ENCODE data around the gene PLXNC1. TPM values are rescaled to one million over a fixed set of nuclear protein-coding genes. Genes with fewer than 3 reads are reported as not detected.

Gene PLXNC1
- total and polyA plus RNA-seq, 2 experiments from 2014 or later: 2.9 to 4.1 TPM

DNA sequence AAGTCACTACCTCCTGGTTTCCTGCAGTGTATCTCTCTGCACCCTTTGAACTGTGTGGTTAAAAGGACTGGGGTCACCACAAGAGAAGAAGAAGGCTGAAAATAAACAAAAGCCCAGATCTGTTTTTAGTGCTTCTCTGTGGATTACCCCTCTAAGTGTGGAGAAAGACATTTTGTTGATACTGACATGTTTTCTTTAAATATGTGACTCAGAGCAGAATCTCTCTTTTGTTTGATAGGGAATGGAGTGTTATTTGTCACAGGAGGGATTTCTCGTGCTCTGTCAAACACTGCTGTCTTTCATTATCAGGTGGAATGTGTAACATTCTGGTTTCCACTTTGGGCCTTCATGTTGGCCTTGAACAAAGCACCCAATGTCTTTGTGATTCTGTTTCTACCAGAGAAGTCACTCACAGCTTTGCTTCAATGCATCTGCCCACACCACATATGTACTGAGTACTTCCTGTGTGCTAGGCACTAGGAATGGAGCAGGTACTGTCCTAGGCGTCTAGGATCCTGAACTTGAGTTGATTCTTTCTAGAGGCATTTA lies 82.1 kb downstream of the PLXNC1 start:
- peaks cover 7% of the 10 kb centered on the region for H3K4me1 ChIP-seq (ENCODE audit: low read depth)
- H3K27ac ChIP-seq: peak overlapping the region; percentile 2
- TF ChIP-seq, protein P1, sequence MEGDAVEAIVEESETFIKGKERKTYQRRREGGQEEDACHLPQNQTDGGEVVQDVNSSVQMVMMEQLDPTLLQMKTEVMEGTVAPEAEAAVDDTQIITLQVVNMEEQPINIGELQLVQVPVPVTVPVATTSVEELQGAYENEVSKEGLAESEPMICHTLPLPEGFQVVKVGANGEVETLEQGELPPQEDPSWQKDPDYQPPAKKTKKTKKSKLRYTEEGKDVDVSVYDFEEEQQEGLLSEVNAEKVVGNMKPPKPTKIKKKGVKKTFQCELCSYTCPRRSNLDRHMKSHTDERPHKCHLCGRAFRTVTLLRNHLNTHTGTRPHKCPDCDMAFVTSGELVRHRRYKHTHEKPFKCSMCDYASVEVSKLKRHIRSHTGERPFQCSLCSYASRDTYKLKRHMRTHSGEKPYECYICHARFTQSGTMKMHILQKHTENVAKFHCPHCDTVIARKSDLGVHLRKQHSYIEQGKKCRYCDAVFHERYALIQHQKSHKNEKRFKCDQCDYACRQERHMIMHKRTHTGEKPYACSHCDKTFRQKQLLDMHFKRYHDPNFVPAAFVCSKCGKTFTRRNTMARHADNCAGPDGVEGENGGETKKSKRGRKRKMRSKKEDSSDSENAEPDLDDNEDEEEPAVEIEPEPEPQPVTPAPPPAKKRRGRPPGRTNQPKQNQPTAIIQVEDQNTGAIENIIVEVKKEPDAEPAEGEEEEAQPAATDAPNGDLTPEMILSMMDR (IDR thresholded peaks at IDR 0.05; ENCODE audit: low read depth, low read length): no peak
- peak; percentile 26 to 27 for DNase-seq (ENCODE audit: low read depth in 1 of 2, low spot score in 1 of 2)
- H3K4me3 ChIP-seq: no peak overlapping the region
- H3K9me3 ChIP-seq (ENCODE audit: low read depth): no peaks in the 10 kb centered on the region
- H3K36me3 ChIP-seq: no peaks in the 10 kb centered on the region
- no peaks in the 10 kb centered on the region for H3K27me3 ChIP-seq

DNA sequence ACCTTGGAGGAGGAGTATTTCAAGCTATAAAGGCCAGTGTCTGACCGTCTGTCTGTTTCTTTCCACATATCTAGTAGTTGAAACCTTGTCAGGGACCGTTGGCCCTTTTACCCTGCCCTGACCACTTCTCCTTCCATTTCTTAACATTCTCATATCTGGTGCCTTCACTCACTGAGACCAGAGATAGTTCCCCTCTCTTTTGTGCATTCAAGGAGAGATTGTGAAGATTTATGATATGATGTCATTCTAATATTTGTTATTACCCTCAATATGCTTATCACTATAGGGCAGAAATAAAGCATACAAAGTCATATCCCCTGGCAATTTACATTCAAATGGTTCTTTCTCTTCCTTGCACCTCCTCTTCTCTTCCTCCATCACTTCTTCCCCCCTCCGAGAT lies 83.3 kb downstream of the PLXNC1 start:
- H3K36me3 ChIP-seq: no peaks in the 10 kb centered on the region
- DNase-seq (ENCODE audit: low read depth in 1 of 2, low spot score in 1 of 2): no peak
- no peaks in the 10 kb centered on the region for H3K9me3 ChIP-seq (ENCODE audit: low read depth)
- TF ChIP-seq, protein P1 (IDR thresholded peaks at IDR 0.05; ENCODE audit: low read depth, low read length): no peak
- H3K27ac ChIP-seq: no peak overlapping the region
- H3K4me1 ChIP-seq (ENCODE audit: low read depth): peaks cover 7% of the 10 kb centered on the region
- H3K27me3 ChIP-seq: no peaks in the 10 kb centered on the region
- H3K4me3 ChIP-seq: no peak overlapping the region

GRCh38 chr12:94235848-94236247 lies 87.5 kb downstream of the PLXNC1 start:
- H3K27ac ChIP-seq: no peak overlapping the region
- H3K4me1 ChIP-seq (ENCODE audit: low read depth): peaks cover under 1% of the 10 kb centered on the region
- no peak overlapping the region for H3K4me3 ChIP-seq
- no peaks in the 10 kb centered on the region for H3K9me3 ChIP-seq (ENCODE audit: low read depth)
- no peaks in the 10 kb centered on the region for H3K27me3 ChIP-seq
- TF ChIP-seq, protein P1 (IDR thresholded peaks at IDR 0.05; ENCODE audit: low read depth, low read length): no peak
- DNase-seq (ENCODE audit: low read depth in 1 of 2, low spot score in 1 of 2): no peak
- no peaks in the 10 kb centered on the region for H3K36me3 ChIP-seq

DNA sequence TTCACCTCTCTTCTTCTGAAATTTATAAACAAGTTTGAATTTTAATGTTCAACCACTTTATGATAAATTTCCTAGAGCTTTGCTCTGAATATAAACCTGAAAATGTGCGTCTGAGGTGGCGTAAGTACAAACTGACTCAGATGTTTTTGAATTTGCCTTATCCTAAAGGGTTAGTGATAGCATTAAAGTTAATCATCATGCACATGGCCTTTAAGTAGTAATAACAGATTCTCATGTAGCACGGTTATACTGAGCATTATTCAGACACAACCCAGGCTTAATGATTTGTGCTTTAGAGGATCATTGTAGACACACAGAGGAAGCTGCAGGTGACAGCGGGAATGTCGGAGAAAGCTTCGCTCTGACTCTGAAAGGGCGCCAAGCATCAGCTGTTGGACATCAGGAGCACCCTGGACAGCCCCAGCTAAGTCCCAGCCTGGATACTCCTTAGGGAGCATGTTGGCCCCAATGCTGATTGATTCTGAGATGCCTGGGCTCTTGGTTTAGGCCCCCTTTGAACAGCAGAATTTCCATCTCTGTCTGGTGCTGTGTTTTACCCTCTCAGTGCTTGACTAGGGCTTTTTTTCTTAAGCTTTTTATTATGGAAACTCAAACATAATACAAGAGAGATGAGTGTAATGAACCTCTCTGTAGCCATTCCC lies 91.1 kb downstream of the PLXNC1 start:
- H3K4me1 ChIP-seq (ENCODE audit: low read depth): no peaks in the 10 kb centered on the region

DNA sequence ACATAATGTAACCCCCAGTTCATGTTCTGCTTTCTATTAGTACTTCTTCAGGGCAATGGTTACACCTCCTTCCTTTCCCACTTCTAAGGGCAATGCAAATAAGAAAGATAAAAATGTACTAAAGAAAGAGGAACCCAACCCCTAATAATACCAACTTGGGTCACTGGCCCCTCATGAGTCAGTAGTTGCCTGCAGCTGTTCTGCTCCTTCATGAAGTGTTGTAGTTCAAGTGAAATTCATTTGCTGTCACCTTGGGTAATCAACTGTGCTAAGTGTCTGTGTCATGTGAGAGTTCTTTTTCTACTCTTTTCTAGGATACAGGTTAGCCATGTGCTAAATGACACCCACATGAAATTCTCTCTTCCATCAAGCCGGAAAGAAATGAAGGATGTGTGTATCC lies 91.8 kb downstream of the PLXNC1 start:
- Histone ChIP-seq H3K4me1 (ENCODE audit: low read depth) (no peaks in the 10 kb centered on the region), H3K4me3 (no peak overlapping the region), H3K36me3 (no peaks in the 10 kb centered on the region), H3K27ac (no peak overlapping the region), H3K9me3 (ENCODE audit: low read depth) (no peaks in the 10 kb centered on the region), H3K27me3 (no peaks in the 10 kb centered on the region)
- DNase-seq (ENCODE audit: low read depth in 1 of 2, low spot score in 1 of 2): no peak
- TF ChIP-seq, protein P1 (IDR thresholded peaks at IDR 0.05; ENCODE audit: low read depth, low read length): no peak

More for the DNA sequence above, 91.1 kb downstream of the PLXNC1 start:
- Histone ChIP-seq H3K36me3 (no peaks in the 10 kb centered on the region), H3K27ac (no peak overlapping the region), H3K27me3 (no peaks in the 10 kb centered on the region), H3K4me3 (no peak overlapping the region), H3K9me3 (ENCODE audit: low read depth) (no peaks in the 10 kb centered on the region)
- TF ChIP-seq, protein P1 (IDR thresholded peaks at IDR 0.05; ENCODE audit: low read depth, low read length): no peak
- no peak for DNase-seq (ENCODE audit: low read depth in 1 of 2, low spot score in 1 of 2)

All from cardiac muscle cell (in vitro differentiated cells and primary cell).